ENCODE measurements around the gene ARMH3.

ARMH3 gene

GRCh38 chr10:101974091-101974971 is 81.6 kb downstream of the ARMH3 start:
- DNase-seq, result no peak

- no peak for DNase-seq
Observed at GRCh38 chr10:101972761-101973160, 83.2 kb downstream of the ARMH3 start.

GRCh38 chr10:101969412-101969922 is 86.5 kb downstream of the ARMH3 start:
- DNase-seq, result no peak

GRCh38 chr10:101968940-101969321 is 87.0 kb downstream of the ARMH3 start:
- DNase-seq, result no peak

GRCh38 chr10:101968286-101968939 is 87.6 kb downstream of the ARMH3 start:
- DNase-seq, result no peak

GRCh38 chr10:101967713-101968112 is 88.3 kb downstream of the ARMH3 start:
- DNase-seq, result no peak

GRCh38 chr10:101967119-101967518 is 88.9 kb downstream of the ARMH3 start:
- no peak for DNase-seq

- no peak for DNase-seq
Observed at GRCh38 chr10:101965075-101965765, 90.8 kb downstream of the ARMH3 start.

GRCh38 chr10:101961591-101962498 is 94.1 kb downstream of the ARMH3 start:
- no peak for DNase-seq

GRCh38 chr10:101960879-101961395 is 95.0 kb downstream of the ARMH3 start:
- DNase-seq, result no peak

GRCh38 chr10:101959346-101959916 is 96.5 kb downstream of the ARMH3 start:
- DNase-seq, result no peak

- DNase-seq, result no peak
Observed at GRCh38 chr10:101958691-101959090, 97.3 kb downstream of the ARMH3 start.

GRCh38 chr10:101956898-101957297 is 99.1 kb downstream of the ARMH3 start:
- DNase-seq, result no peak

GRCh38 chr10:101956117-101956516 is 99.9 kb downstream of the ARMH3 start:
- no peak for DNase-seq

- DNase-seq, result no peak
Observed at GRCh38 chr10:101952191-101952590, 103.8 kb downstream of the ARMH3 start.

- DNase-seq, result no peak
Observed at GRCh38 chr10:101950213-101950612, 105.8 kb downstream of the ARMH3 start.

- DNase-seq, result no peak
Observed at GRCh38 chr10:101941871-101942270, 114.1 kb downstream of the ARMH3 start.

- no peak for DNase-seq
Observed at GRCh38 chr10:101940916-101941315, 115.1 kb downstream of the ARMH3 start.

GRCh38 chr10:101939729-101940128 is 116.2 kb downstream of the ARMH3 start:
- DNase-seq, result no peak

GRCh38 chr10:101939008-101939648 is 116.8 kb downstream of the ARMH3 start:
- no peak for DNase-seq

- DNase-seq, result no peak
Observed at GRCh38 chr10:101938305-101939007, 117.5 kb downstream of the ARMH3 start.
